Measurements from ENCODE around the gene ANTXR2.

The ANTXR2 gene

GRCh38 chr4:80065601-80066000 is 7.4 kb downstream of the ANTXR2 start:
- no peak for DNase-seq

DNA sequence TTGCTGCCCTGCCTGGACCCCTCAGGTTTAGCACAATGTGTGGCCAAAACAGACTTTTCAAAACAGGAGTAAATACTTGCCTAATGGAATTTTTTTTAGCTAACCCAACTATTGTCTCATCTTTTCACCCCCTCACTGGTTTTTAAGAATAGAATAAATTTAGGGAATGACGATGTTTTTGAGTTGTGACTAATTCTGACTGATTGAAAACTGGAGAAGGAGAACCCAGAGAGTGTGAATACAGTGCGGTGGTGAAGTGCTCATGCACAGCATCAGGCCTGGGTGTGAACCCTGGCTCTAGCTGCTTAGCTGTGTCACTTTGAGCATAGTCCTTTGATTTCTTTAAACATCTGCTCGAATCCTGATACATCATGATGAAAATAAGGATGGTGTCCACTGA is 10.5 kb downstream of the ANTXR2 start:
- peak; percentile 25 for DNase-seq

- no peak for DNase-seq
Observed at GRCh38 chr4:80060804-80061203, 12.2 kb downstream of the ANTXR2 start.

- peak; percentile 24 for DNase-seq
Observed at GRCh38 chr4:80058740-80059139, 14.3 kb downstream of the ANTXR2 start.

- no peak for DNase-seq
Observed at GRCh38 chr4:80054375-80054774, 18.7 kb downstream of the ANTXR2 start.

- DNase-seq = no peak
Observed at GRCh38 chr4:80053140-80053910, 19.7 kb downstream of the ANTXR2 start.

GRCh38 chr4:80049813-80050534 is 23.1 kb downstream of the ANTXR2 start:
- no peak for DNase-seq

DNA sequence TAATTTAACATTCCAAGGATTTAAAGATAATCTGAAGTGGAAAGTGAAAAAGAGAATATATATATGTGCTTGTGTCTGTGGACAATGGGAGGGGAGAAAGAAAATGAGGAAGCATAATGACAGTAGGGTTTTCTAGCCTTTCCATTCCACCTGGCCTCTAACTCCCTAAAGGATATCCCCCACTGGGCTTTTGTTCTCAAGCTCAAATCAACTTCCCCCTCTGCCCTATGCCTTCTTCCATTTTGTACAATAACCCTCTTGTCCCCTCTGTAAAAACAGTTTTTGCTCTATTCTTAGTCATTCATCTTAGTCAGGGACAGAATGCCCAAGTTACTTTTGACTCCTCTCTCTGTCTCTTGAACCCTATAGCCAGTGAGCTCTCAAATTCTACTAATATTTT is 23.6 kb downstream of the ANTXR2 start:
- no peak for DNase-seq

DNA sequence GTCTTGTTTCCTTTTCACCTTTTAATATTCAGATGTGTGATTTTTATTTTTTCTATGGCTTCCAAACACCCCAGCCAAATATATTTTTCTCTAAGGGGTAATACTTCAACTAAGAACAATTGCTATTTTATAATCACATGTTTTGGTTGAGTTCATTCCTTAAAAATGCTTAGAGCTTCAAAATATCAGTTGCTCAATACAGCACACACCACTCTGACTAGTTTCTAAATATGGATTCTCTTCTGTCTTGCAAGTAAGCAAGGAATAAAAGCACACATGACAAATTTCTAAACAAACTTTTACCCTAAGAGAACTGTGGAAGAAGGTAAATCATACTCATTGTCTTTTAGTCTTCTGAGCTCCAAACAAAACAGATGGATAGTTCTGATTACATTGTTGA is 27.2 kb downstream of the ANTXR2 start:
- no peak for DNase-seq

- DNase-seq = no peak
Observed at GRCh38 chr4:80043541-80043940, 29.5 kb downstream of the ANTXR2 start.

DNA sequence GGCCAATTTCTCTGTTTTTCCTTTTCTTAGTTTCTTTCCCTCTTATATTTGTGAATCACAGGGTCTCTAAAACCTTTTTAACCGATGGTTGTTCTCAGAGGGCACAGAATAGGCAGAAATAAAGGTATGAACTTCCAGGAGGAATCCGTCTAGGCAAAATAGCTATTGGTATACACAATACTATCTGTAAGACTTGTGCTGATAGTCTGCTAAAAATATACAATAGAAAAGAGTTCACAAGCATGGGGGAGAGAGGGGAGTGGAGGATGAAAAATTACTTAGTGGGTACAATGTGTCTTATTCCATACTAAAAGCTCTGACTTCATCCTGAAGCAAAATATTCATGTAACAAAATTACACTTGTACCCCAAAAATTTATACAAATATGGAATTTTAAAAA is 30.2 kb downstream of the ANTXR2 start:
- no peak for DNase-seq

DNA sequence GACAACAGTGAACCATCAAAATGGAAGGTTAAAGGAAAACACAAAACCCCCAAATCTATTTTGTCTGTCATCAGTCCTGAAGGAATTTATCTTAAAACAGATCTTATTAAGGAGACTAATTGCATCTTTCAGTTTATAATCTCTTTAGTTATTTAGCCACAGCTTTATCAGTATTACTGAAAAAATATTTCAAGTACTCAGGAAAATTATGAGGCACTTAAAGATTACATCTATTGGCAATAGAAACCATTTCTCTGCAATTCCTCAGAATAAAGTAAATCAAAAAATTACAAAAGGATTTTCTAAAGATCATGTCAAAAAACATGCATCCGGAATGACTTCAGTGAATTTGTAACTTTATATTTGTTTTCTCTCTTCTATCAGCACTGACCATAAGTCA is 35.2 kb downstream of the ANTXR2 start:
- DNase-seq = no peak

DNA sequence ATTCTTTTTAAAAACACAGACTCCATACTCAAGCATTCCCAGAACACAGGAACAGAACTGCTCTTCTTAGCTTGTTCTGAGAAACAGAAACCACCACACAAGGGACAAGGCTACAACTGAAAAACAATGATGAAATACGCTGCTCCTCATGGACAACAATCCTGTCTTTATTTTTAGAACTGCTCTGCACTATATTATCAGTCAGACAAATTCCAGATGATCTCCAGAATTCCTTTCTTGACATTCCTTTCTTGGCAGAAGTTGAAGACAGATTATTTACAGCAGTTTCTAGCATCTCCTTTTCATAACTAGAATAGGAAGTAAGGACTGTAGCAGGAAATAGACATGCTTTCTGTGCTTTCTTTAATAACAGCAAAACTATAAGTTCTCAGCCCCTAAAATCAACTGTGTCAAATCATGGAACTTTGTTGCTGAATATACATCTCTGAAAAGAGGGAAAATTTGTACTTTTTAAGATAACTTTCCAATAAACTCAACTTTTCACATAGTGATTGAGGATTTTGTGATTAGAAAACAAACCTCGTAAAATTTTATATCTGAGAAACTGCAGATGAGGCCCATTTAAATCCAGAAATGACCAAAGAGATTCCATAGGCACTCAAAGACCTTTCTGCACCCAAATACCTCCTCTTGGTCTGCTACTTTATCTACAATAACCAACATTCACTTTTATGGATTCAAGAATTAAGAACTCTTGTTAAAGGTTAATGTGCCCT is 35.9 kb downstream of the ANTXR2 start:
- no peak for DNase-seq

DNA sequence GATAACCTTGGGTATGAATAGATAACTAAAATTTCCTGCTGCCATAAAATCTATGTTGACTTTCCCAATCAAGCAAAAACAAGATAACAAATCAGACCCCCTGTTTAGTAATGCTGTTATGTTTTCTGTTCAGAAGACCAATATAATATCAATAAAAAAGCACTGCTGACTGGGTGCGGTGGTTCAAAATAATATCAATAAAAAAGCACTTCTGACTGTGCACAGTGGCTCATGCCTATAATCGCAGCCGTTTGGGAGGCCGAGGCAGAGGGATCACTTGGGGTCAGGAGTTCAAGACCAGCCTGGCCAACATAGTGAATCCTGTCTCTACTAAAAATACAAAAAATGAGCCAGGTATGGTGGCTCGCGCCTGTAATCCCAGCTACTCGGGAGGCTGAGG is 36.7 kb downstream of the ANTXR2 start:
- no peak for DNase-seq

DNA sequence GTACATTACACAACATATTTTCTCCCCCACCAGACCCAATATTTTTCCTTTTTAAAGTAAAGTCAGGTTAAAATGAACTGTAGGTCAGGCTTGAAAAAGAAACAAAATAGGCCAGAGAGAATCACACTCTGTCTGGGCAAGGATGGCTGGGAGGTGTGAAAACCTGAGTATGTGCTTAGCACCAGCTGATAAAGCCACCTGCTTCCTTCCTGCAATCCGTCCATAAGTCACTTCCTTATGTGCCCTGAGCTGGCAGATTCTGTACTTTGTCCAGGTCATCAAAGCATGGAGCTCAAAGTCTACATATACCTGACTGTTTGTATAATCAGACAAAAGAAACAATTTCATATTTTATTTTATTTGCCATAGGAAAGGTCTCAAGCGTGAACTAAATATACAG is 37.7 kb downstream of the ANTXR2 start:
- DNase-seq = no peak

DNA sequence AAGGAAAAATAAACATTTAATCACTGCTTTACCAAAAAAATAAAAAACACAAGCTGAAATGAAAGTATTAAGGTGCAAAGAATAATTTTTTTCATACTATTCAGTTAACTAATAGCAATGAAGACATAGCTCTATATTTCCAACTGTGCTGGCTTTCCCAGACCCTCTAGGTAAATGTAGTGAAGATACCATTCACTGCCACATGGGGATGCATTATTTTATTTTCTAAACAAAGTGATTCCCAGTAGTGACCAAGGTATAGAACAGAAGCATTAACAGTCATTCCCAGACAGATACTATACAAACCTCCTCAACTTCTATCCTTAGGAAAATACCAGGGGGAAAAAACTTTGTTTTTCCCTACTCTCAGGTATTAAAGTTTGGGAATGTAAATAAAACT is 39.4 kb downstream of the ANTXR2 start:
- DNase-seq = no peak

DNA sequence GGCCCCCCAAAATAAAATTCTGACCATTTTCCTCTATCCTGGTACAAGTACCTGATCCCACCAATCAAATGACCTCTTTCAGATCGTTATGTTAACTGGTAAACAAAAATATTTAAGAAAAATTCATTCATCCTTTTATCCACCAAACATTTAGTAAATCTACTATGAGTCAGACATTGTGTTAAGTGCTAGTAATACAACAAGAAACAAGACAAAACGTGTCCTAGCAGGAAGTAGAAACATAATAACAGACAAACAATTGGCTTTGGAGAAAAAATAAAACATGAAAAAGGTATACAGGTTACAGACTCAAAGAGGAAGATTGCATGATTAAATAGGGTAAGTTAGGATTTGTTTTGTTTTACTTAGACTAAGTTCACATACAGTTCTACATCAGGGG is 43.7 kb downstream of the ANTXR2 start:
- no peak for DNase-seq

DNA sequence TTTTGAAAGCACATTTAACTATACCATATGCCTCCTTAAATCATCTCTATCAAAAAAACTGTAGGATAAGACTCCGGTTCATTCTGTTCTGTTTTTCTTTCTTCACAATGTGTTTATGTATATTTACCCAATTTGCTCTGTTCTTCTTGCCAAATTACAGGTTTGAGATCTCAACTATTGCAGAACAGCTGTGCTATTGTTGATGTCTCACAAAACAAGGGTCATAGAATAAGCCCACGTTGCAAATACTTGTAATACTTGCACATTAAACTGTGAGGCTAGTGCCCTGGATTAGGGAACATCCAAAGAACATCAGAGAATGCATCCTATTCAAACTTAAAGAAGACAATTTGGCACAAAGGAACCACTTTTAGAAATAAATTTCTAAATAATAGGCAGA is 45.4 kb downstream of the ANTXR2 start:
- DNase-seq = no peak

GRCh38 chr4:80026100-80026499 is 46.9 kb downstream of the ANTXR2 start:
- no peak for DNase-seq

DNA sequence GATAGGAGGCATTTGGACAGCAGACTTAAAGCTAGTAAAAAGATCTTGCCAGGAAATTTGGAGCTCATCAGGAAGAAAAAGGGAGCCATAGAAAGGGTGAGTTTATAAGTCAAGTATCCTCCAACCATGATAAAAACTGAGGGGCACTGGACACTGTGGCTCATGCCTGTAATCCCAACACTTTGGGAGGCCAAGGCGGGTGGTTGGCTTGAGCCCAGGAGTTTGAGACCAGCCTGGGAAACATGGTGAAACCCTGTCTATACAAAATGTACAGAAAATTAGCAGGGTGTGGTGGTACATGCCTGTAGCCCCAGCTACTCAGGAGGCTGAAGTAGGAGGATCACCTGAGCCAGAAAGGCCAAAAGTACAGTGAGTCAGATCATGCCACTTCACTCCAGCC is 48.7 kb downstream of the ANTXR2 start:
- DNase-seq = no peak

GRCh38 chr4:80022282-80022681 is 50.7 kb downstream of the ANTXR2 start:
- no peak for DNase-seq

- no peak for DNase-seq
Observed at GRCh38 chr4:80017125-80017854, 55.7 kb downstream of the ANTXR2 start.

- DNase-seq = no peak
Observed at GRCh38 chr4:80016506-80016905, 56.5 kb downstream of the ANTXR2 start.

Data from activated CD4-positive, alpha-beta T cell treated with anti-CD3 and anti-CD28 coated beads for 48 hours (primary cell).